ENCODE data around the gene CYP4F22.
"Not testable (repeated sequence)": the region's sequence is repeated elsewhere in the genome, so short reads cannot be mapped to it uniquely, and the experiment has no call there.

Gene CYP4F22

DNA sequence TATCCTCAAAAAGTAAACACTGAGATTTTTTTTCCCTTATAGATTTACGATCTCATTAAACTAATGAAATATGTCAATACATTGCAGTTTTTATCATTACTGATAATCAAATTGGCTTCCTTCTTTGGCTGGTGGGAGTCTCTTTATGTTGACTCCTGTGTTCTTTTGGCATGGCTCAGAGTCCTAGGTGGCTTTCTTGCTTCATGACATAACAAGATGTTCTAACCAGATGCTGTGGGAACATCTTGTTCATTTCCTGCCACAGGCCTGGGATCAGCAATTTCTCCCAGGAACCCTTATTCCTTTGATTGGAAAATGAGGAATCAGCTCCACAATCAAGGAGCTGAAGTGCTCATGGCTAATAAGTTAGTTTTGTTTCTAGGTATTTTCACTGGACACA lies 13.2 kb upstream of the CYP4F22 start:
- no peak for DNase-seq

GRCh38 chr19:15498156-15498858 lies 10.0 kb upstream of the CYP4F22 start:
- no peak for DNase-seq

DNA sequence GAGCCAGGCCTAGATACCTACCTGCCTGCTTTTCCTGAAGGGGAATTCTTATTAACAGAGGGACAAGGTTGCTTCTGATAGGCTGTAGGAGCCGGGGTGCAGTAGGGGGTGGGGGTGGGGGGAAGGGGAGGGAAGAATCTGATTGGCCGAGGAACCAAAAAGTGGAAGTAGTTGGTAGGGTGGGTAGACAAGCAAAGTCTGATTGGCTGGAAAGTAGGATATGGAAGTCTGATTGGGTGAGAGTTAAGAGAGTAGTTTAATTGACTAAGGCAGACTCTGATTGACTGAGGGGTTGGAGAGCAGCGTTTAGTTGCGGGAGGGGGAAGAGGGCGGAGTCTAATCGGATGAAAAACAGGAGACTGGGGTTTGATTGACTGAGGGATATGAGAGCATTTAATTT lies 9.4 kb upstream of the CYP4F22 start:
- peak; percentile 43 for DNase-seq

- DNase-seq = no peak
Measured at GRCh38 chr19:15501596-15501995, 6.7 kb upstream of the CYP4F22 start.

GRCh38 chr19:15502264-15502663 lies 6.1 kb upstream of the CYP4F22 start:
- DNase-seq = no peak

- DNase-seq = no peak
Measured at GRCh38 chr19:15506074-15506571, 2.2 kb upstream of the CYP4F22 start.

- no peak for DNase-seq
Measured at GRCh38 chr19:15507068-15508034, 974 bp upstream of the CYP4F22 start.

GRCh38 chr19:15511671-15512424 lies 3.5 kb downstream of the CYP4F22 start:
- DNase-seq = no peak

GRCh38 chr19:15515227-15515625 lies 6.9 kb downstream of the CYP4F22 start:
- DNase-seq = not testable (repeated sequence)

GRCh38 chr19:15516363-15516762 lies 8.0 kb downstream of the CYP4F22 start:
- DNase-seq = no peak

DNA sequence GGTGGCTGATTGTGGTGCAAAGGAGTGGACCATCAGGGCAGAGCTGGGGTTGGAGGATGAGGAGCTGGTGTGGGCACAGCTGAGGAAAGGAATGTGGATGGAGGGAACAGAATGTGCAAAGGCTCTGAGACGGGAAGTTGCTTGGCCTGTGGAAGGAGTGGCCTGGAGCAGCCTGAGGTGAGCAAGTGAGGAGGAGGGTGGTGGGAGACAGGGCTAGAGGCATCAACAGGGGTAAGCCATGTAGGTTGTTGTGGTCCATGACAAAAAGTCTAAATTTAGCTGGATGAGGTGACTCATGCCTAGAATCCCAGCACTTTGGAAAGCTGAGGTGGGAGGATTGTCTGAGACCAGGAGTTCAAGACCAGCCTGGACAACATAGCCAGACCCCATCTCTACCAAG lies 9.5 kb downstream of the CYP4F22 start:
- no peak for DNase-seq

GRCh38 chr19:15519433-15519976 lies 11.2 kb downstream of the CYP4F22 start:
- no peak for DNase-seq

- no peak for DNase-seq
Measured at GRCh38 chr19:15524781-15525180, 16.5 kb downstream of the CYP4F22 start.

- no peak for DNase-seq
Measured at GRCh38 chr19:15525291-15525690, 17.0 kb downstream of the CYP4F22 start.

DNA sequence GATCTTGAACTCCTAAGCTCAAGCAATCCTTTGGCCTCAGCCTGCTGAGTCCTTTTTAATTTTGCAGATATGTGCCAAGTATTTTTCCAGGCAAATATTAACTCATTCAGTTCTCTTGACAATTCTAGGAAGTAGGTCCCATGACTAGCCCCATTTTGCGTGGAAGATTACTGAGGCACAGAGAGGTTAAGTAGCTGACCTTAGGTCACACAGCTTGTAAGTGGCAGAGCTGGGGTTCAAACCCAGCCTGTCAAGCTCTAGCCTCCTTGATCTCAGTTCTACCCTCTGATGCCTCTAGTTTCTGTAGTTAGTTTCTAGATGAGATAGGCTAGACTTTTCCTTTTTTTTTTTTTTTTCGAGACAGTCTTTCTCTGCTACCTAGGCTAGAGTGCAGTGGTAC lies 18.1 kb downstream of the CYP4F22 start:
- no peak for DNase-seq

GRCh38 chr19:15527705-15528104 lies 19.4 kb downstream of the CYP4F22 start:
- no peak for DNase-seq

- no peak for DNase-seq
Measured at GRCh38 chr19:15529774-15530372, 21.5 kb downstream of the CYP4F22 start.

DNA sequence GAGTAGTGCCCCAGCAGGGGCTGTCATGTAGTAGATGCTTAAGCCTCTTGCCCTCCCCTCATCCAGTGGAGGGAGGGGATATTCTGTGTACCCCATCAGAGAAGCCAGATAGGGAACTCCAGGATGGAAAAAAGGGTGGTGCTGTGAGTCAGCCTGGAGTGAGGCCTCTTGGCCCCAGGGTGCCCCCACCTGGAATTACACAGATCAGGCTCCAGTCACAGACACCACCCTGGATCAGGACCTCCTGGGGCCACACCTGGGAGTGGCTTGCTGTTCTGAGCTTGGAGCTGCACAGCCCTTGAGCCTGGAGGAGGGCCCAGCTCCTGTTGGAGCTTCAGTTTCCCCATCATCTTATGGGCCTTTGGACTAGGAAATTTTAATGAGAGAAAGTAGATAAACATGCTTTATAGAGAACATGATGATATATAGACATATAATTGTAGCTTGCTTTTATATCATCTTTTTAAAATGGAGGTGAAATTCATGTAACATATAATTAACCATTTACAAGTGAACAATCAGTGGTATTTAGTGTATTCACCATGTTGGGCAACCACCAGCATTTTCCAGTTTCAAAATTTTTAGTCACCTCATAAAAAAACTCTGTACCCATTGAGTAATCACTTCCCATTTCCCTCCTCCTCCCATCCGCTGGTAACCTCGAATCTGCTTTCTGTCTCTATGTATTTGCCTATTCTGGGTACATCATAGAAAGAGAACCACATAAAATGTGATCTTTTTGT lies 24.6 kb downstream of the CYP4F22 start:
- peak; percentile 57 for DNase-seq

- DNase-seq = not testable (repeated sequence)
Measured at GRCh38 chr19:15533522-15533830, 25.2 kb downstream of the CYP4F22 start.

GRCh38 chr19:15534957-15535864 lies 26.9 kb downstream of the CYP4F22 start:
- no peak for DNase-seq

- DNase-seq = no peak
Measured at GRCh38 chr19:15536350-15536749, 28.0 kb downstream of the CYP4F22 start.

Data from hematopoietic multipotent progenitor cell treated with erythropoietin and hydrocortisone succinate and interleukin-3 and kit ligand, for 4 days (in vitro differentiated cells).